A673 (cell line): ENCODE results near the gene FAXDC2. TPM values are rescaled to one million over a fixed set of nuclear protein-coding genes. Genes with fewer than 3 reads are reported as not detected.

Experiments
- BruUV-seq: library from RNA; stranded (reverse); fragments of 400-500 nt; replicated peaks from 2 replicates; lab custom pipeline; 2021; lab: Mats Ljungman, UMichigan
- CTCF ChIA-PET: fragments of 300-600 bp; sonication (Branson Sonifier 250); formaldehyde crosslinking; loops from one replicate; lab custom pipeline; 2022; ENCODE audit warnings: antibody characterized with exemption; lab: Charles Lee
- POLR2A ChIA-PET: fragments of 300-600 bp; sonication (Branson Sonifier 250); formaldehyde crosslinking; loops from one replicate; lab custom pipeline; 2022; ENCODE audit warnings: antibody characterized with exemption; ENCODE audit not compliant: low non-redundant PET; lab: Charles Lee
- DNase-seq: peaks from one replicate; pipeline ENCODE4 v3.0.0-alpha.2; 2015; ENCODE audit warnings: low spot score
- H3K27ac ChIP-seq: fragments of 200-600 bp; sonication (generic); 2 replicates; pipeline ENCODE4 v1.5.1; 2016; ENCODE audit warnings: mixed run types, low read depth, mild to moderate bottlenecking, mixed read lengths, antibody characterized with exemption, low read length; ENCODE audit not compliant: poor library complexity, severe bottlenecking
- H3K27me3 ChIP-seq: fragments of 200-600 bp; sonication (generic); replicated peaks from 2 replicates; pipeline ENCODE4 v1.6.1; 2017; ENCODE audit warnings: mixed run types, low read depth, mild to moderate bottlenecking, mixed read lengths, antibody characterized with exemption, low read length; ENCODE audit not compliant: insufficient read depth, poor library complexity
- H3K36me3 ChIP-seq: fragments of 200-600 bp; sonication (generic); 2 replicates; pipeline ENCODE4 v1.6.1; 2016; ENCODE audit warnings: mixed run types, mild to moderate bottlenecking, mixed read lengths, antibody characterized with exemption, low read length; ENCODE audit not compliant: insufficient read depth, poor library complexity, severe bottlenecking
- H3K4me1 ChIP-seq: fragments of 200-600 bp; sonication (generic); 2 replicates; pipeline ENCODE4 v1.6.1; 2017; ENCODE audit warnings: mixed run types, mild to moderate bottlenecking, mixed read lengths, antibody characterized with exemption, low read length; ENCODE audit not compliant: insufficient read depth, poor library complexity, severe bottlenecking
- H3K4me3 ChIP-seq: fragments of 200-600 bp; sonication (generic); 2 replicates; pipeline ENCODE4 v1.5.1; 2016; ENCODE audit warnings: low read depth, mixed run types, mild to moderate bottlenecking, mixed read lengths, low read length; ENCODE audit not compliant: poor library complexity, severe bottlenecking
- H3K9me3 ChIP-seq: fragments of 200-600 bp; sonication (generic); 2 replicates; pipeline ENCODE4 v1.6.1; 2016; ENCODE audit warnings: mixed run types, low read depth, mild to moderate bottlenecking, mixed read lengths, antibody characterized with exemption, low read length; ENCODE audit not compliant: poor library complexity, severe bottlenecking
- EZH2 ChIP-seq: fragments of 200-600 bp; sonication (generic); IDR thresholded peaks from 2 replicates; pipeline ENCODE4 v1.6.1; 2017; ENCODE audit warnings: borderline replicate concordance, low read depth, mild to moderate bottlenecking, mixed read lengths, antibody characterized with exemption, low read length; ENCODE audit not compliant: poor library complexity, severe bottlenecking
- intact Hi-C: fragments of 100-400 bp; cut with micrococcal nuclease; formaldehyde crosslinking; loops from one replicate; pipeline ENCODE4 v1.10.0; 2022; ENCODE audit not compliant: unreplicated experiment
- total RNA-seq: library from RNA; stranded (reverse); gene quantifications from 2 replicates; pipeline ENCODE4 v1.2.3, GENCODE V29; 2021
- TF ChIP-seq, protein P1 (sequence below): fragments of 300-800, 200-600 bp; sonication (generic); conservative IDR thresholded peaks from 2 replicates; pipeline ENCODE4 v1.5.1; 2017; ENCODE audit warnings: low read depth, mild to moderate bottlenecking, antibody characterized with exemption, low read length, moderate library complexity, mixed read lengths

Gene FAXDC2
- total RNA-seq, 1 experiment from 2014 or later, result not detected

- POLR2A ChIA-PET, result no interaction called here
- Histone ChIP-seq H3K36me3 (no peaks in the 10 kb centered on the region), H3K9me3 (no peaks in the 10 kb centered on the region), H3K27me3 (no peaks in the 10 kb centered on the region), H3K4me1 (no peaks in the 10 kb centered on the region), H3K4me3 (no peak overlapping the region), H3K27ac (no peak overlapping the region)
- CTCF ChIA-PET, result no interaction called here
- BruUV-seq, result no TSS peak
- TF ChIP-seq, protein P1, sequence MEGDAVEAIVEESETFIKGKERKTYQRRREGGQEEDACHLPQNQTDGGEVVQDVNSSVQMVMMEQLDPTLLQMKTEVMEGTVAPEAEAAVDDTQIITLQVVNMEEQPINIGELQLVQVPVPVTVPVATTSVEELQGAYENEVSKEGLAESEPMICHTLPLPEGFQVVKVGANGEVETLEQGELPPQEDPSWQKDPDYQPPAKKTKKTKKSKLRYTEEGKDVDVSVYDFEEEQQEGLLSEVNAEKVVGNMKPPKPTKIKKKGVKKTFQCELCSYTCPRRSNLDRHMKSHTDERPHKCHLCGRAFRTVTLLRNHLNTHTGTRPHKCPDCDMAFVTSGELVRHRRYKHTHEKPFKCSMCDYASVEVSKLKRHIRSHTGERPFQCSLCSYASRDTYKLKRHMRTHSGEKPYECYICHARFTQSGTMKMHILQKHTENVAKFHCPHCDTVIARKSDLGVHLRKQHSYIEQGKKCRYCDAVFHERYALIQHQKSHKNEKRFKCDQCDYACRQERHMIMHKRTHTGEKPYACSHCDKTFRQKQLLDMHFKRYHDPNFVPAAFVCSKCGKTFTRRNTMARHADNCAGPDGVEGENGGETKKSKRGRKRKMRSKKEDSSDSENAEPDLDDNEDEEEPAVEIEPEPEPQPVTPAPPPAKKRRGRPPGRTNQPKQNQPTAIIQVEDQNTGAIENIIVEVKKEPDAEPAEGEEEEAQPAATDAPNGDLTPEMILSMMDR, result no peak
- TF ChIP-seq EZH2, result no peak
- DNase-seq, result no peak
- intact Hi-C loops, result no loop called here
These were observed 66.5 kb downstream of the FAXDC2 start for GRCh38 chr5:154783774-154784460.

- no TSS peak for BruUV-seq
- intact Hi-C loops, result no loop called here
- POLR2A ChIA-PET, result no interaction called here
These were observed 67.4 kb downstream of the FAXDC2 start for GRCh38 chr5:154782812-154783592.

DNA sequence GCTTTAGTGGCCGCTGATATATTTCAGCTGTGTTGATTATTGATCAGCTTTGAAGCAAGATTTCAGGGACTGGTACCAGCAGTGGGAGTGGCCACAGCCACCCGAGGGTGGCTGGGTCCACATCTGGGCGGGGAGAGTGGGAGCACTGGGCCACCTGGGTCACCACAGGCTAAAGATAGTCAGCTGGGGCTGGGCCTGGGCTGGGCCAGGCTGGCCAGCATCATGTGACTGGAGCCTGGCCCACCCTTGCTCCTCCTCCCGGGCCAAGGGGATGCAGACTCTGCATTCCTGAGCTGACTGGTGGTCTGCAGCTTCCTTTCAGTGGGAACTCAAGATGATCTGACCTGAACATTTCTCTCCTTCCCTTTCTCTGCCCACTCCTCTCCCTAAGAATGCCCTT is 68.1 kb downstream of the FAXDC2 start:
- ChIA-PET CTCF (no interaction called here), POLR2A (no interaction called here)
- no peak for DNase-seq
- no peaks in the 10 kb centered on the region for H3K36me3 ChIP-seq
- H3K27me3 ChIP-seq, result no peaks in the 10 kb centered on the region
- H3K4me1 ChIP-seq, result no peaks in the 10 kb centered on the region
- H3K27ac ChIP-seq, result no peak overlapping the region
- H3K9me3 ChIP-seq, result no peaks in the 10 kb centered on the region
- no peak overlapping the region for H3K4me3 ChIP-seq
- intact Hi-C loops, result no loop called here
- no TSS peak for BruUV-seq
- TF ChIP-seq, protein P1, result no peak
- TF ChIP-seq EZH2, result no peak

More at GRCh38 chr5:154782812-154783592, 67.4 kb downstream of the FAXDC2 start:
- CTCF ChIA-PET, result no interaction called here
- Histone ChIP-seq H3K9me3 (no peaks in the 10 kb centered on the region), H3K27me3 (no peaks in the 10 kb centered on the region), H3K4me3 (no peak overlapping the region), H3K27ac (no peak overlapping the region), H3K36me3 (no peaks in the 10 kb centered on the region), H3K4me1 (no peaks in the 10 kb centered on the region)
- DNase-seq, result no peak
- TF ChIP-seq, protein P1, result no peak
- TF ChIP-seq EZH2, result no peak
